HL-60 (cell line): ENCODE results near the gene PLPPR1.

Experiments
- DNase-seq, 2 experiments: peaks; one replicate each; pipeline ENCODE4 v3.0.0-alpha.2; 2010 to 2020; ENCODE audit warnings: low read depth in 1 of 2, low spot score in 1 of 2
- H3K27ac ChIP-seq: fragments of 250-450 bp; sonication (Bioruptor Pico); replicated peaks from 2 replicates; pipeline ENCODE4 v1.5.1; 2020; ENCODE audit warnings: mild to moderate bottlenecking, moderate library complexity
- H3K27me3 ChIP-seq: fragments of 250-450 bp; sonication (Bioruptor Pico); 2 replicates; pipeline ENCODE4 v1.5.1; 2021; ENCODE audit warnings: mild to moderate bottlenecking, moderate library complexity; ENCODE audit not compliant: insufficient read depth, poor library complexity, severe bottlenecking
- H3K4me3 ChIP-seq: replicated peaks from 2 replicates; pipeline ENCODE4 v1.5.1; 2011; ENCODE audit warnings: mild to moderate bottlenecking, control low read depth, low read length; ENCODE audit not compliant: insufficient read depth
- CTCF ChIP-seq: IDR thresholded peaks from one replicate; pipeline ENCODE4 v1.5.1; 2011; ENCODE audit warnings: low read length, control low read depth, inconsistent platforms; ENCODE audit not compliant: insufficient read depth
- GABPA ChIP-seq: IDR thresholded peaks from 2 replicates; pipeline ENCODE4 v1.6.1; 2012; ENCODE audit warnings: low read depth
- POLR2AphosphoS5 ChIP-seq: IDR thresholded peaks from 2 replicates; pipeline ENCODE4 v1.6.1; 2012; ENCODE audit warnings: low read depth
- SPI1 ChIP-seq: IDR thresholded peaks from 2 replicates; pipeline ENCODE4 v1.6.1; 2012; ENCODE audit warnings: low read depth, mild to moderate bottlenecking, borderline replicate concordance
- TF ChIP-seq, protein P1 (sequence below): IDR thresholded peaks from 2 replicates; pipeline ENCODE4 v1.6.1; 2012; ENCODE audit warnings: low read depth; ENCODE audit not compliant: insufficient replicate concordance

PLPPR1 gene

GRCh38 chr9:101140764-101141163, 112.2 kb downstream of the PLPPR1 start:
- Histone ChIP-seq H3K27ac (no peak overlapping the region), H3K4me3 (no peak overlapping the region), H3K27me3 (no peaks in the 10 kb centered on the region)
- DNase-seq: no peak
- TF ChIP-seq, protein P1, sequence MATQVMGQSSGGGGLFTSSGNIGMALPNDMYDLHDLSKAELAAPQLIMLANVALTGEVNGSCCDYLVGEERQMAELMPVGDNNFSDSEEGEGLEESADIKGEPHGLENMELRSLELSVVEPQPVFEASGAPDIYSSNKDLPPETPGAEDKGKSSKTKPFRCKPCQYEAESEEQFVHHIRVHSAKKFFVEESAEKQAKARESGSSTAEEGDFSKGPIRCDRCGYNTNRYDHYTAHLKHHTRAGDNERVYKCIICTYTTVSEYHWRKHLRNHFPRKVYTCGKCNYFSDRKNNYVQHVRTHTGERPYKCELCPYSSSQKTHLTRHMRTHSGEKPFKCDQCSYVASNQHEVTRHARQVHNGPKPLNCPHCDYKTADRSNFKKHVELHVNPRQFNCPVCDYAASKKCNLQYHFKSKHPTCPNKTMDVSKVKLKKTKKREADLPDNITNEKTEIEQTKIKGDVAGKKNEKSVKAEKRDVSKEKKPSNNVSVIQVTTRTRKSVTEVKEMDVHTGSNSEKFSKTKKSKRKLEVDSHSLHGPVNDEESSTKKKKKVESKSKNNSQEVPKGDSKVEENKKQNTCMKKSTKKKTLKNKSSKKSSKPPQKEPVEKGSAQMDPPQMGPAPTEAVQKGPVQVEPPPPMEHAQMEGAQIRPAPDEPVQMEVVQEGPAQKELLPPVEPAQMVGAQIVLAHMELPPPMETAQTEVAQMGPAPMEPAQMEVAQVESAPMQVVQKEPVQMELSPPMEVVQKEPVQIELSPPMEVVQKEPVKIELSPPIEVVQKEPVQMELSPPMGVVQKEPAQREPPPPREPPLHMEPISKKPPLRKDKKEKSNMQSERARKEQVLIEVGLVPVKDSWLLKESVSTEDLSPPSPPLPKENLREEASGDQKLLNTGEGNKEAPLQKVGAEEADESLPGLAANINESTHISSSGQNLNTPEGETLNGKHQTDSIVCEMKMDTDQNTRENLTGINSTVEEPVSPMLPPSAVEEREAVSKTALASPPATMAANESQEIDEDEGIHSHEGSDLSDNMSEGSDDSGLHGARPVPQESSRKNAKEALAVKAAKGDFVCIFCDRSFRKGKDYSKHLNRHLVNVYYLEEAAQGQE: no peak
- TF ChIP-seq POLR2AphosphoS5: no peak
- TF ChIP-seq CTCF: no peak
- no peak for TF ChIP-seq GABPA
- no peak for TF ChIP-seq SPI1

GRCh38 chr9:101146508-101146907, 118.0 kb downstream of the PLPPR1 start:
- no peaks in the 10 kb centered on the region for H3K27me3 ChIP-seq
- H3K27ac ChIP-seq: no peak overlapping the region
- H3K4me3 ChIP-seq: no peak overlapping the region
- TF ChIP-seq CTCF (no peak), GABPA (no peak), POLR2AphosphoS5 (no peak), SPI1 (no peak)
- TF ChIP-seq, protein P1: no peak
- DNase-seq: no peak

DNA sequence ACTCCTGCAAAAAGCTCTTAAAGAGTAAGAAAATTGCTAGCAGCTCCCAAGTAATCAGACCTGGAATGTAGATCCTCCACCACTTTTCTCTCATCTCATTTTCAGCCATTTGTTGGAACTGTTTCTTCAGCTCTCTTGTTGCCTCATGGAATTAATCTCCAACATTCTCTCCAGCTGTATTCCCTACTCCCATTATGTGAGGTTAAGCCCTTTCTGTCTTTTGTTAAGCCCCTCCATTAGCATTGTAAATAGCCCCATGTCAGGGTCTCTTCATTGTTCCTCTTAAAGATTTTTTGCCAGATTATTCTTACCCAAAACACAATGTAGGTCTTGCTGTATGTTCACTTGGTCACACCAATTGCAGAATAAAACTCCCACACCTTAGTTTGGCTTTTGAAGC, 119.8 kb downstream of the PLPPR1 start:
- DNase-seq: no peak
- no peak overlapping the region for H3K27ac ChIP-seq
- no peaks in the 10 kb centered on the region for H3K27me3 ChIP-seq
- no peak overlapping the region for H3K4me3 ChIP-seq
- no peak for TF ChIP-seq CTCF
- TF ChIP-seq, protein P1: no peak
